Measurements from ENCODE around the gene SCAPER. TPM values are rescaled to one million over a fixed set of nuclear protein-coding genes. Genes with fewer than 3 reads are reported as not detected.
A peak's percentile ranks its signal among the peaks of the same experiment; 100 is the strongest.

The SCAPER gene
- total RNA-seq (2014; rRNA removed; shearing (Covaris generic)): 10.4 and 11.8 TPM in 2 replicates
- 22.3 and 23.5 TPM in 2 replicates for total RNA-seq (2022)
- Bru-seq, nascent RNA: percentile 62 among the genes with signal in this experiment
- percentile 54 among the genes with signal in this experiment for BruChase-seq, experiment 1, labeled RNA remaining after a 6-hour chase
- BruChase-seq, experiment 2, labeled RNA remaining after a 2-hour chase: percentile 51 among the genes with signal in this experiment
- long read RNA-seq, full-length matches to known transcripts: 3 of 18 reads
- long read RNA-seq, partial matches to known transcripts: 5 of 18 reads
- long read RNA-seq, other reads (novel, unspliced or antisense): 10 of 18 reads

- peak; percentile 93 for DNase-seq (ENCODE audit: low spot score)
- Histone ChIP-seq H3K9me2 (ENCODE audit: insufficient read depth, low read length) (no peaks in the 10 kb centered on the region), H3K9me3 (ENCODE audit: low read length) (no peaks in the 10 kb centered on the region), H3K4me3 (ENCODE audit: low read depth, low read length, poor library complexity, severe bottlenecking) (peak within 1 kb of the TSS; percentile 85), H3K27ac (ENCODE audit: low read depth, low read length, poor library complexity, severe bottlenecking) (peak within 1 kb of the TSS; percentile 21), H3K4me2 (ENCODE audit: low read length) (peak within 1 kb of the TSS; percentile 94), H2AFZ (ENCODE audit: low read length) (peak within 1 kb of the TSS; percentile 99), H3K36me3 (ENCODE audit: insufficient read depth, low read length) (no peaks in the 10 kb centered on the region), H3K4me1 (ENCODE audit: insufficient read depth, low read length, poor library complexity, severe bottlenecking) (peaks cover 21% of the 10 kb centered on the region), H4K20me1 (ENCODE audit: insufficient read depth, low read length) (no peaks in the 10 kb centered on the region), H3K79me2 (ENCODE audit: insufficient read depth, low read depth, low read length) (no peaks in the 10 kb centered on the region)
- BruUV-seq (replicated peaks): no TSS peak
- TF ChIP-seq EZH2phosphoT487 (IDR thresholded peaks at IDR 0.05; ENCODE audit: borderline replicate concordance, low read depth, low read length): no peak
- TF ChIP-seq, protein P1, sequence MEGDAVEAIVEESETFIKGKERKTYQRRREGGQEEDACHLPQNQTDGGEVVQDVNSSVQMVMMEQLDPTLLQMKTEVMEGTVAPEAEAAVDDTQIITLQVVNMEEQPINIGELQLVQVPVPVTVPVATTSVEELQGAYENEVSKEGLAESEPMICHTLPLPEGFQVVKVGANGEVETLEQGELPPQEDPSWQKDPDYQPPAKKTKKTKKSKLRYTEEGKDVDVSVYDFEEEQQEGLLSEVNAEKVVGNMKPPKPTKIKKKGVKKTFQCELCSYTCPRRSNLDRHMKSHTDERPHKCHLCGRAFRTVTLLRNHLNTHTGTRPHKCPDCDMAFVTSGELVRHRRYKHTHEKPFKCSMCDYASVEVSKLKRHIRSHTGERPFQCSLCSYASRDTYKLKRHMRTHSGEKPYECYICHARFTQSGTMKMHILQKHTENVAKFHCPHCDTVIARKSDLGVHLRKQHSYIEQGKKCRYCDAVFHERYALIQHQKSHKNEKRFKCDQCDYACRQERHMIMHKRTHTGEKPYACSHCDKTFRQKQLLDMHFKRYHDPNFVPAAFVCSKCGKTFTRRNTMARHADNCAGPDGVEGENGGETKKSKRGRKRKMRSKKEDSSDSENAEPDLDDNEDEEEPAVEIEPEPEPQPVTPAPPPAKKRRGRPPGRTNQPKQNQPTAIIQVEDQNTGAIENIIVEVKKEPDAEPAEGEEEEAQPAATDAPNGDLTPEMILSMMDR (conservative IDR thresholded peaks at IDR 0.05; ENCODE audit: low read length): 0 out of 2 replicates have a peak, but pooled peaks have one; percentile 9
- ChIA-PET POLR2A (interaction anchor here (0.6 to 1.2 kb wide), 5 partner anchors 10 to 90 kb away, joined by 3 to 4 read pairs (median 3); partner anchors contain the start of genes PSTPIP1 and RCN2), CTCF (ENCODE audit: unreplicated experiment) (interaction anchor here (0.6 kb wide), 1 partner anchor 527 kb away, joined by 3 read pairs; no protein-coding TSS in a partner anchor)
- intact Hi-C loops (cut with micrococcal nuclease; ENCODE audit: unreplicated experiment): loop anchor here (2.0 to 10.0 kb wide), 2 partner anchors 26 to 100 kb away; partner anchors contain the start of gene RCN2
Observed at GRCh38 chr15:76905013-76905839, at the start of gene SCAPER. SCAPER (minus strand) TSS chr15:76905340; CDS start chr15:76883817, 21,523 bp downstream.

DNA sequence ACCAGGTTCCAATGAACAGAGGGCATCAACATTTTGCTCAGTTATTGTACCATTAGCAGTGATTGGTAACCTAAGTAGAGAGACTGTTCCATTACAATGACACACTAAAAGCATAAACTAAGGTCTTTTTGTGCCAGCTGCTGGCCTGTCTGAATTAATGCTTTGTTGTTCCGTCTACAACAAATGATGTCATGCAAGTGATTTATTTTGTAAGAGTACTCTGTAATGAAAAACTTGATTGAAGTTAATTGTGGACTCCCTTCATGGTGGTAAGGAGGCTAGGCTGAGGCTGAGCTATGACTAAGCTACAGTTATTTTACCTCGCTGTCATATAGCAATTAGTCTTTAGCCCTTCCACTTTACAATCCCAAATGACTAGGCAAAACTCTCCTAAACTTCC, 49.6 kb upstream of the SCAPER start:
- BruUV-seq (replicated peaks): no TSS peak
- ChIA-PET CTCF (ENCODE audit: unreplicated experiment) (no interaction called here), POLR2A (interaction anchor here (0.6 to 1.4 kb wide), 3 partner anchors 8 to 557 kb away, joined by 3 to 6 read pairs (median 3); no protein-coding TSS in a partner anchor)
- H3K4me1 ChIP-seq (ENCODE audit: insufficient read depth, low read length, poor library complexity, severe bottlenecking): no peaks in the 10 kb centered on the region
- no peaks in the 10 kb centered on the region for H4K20me1 ChIP-seq (ENCODE audit: insufficient read depth, low read length)
- DNase-seq (ENCODE audit: low spot score): no peak
- H2AFZ ChIP-seq (ENCODE audit: low read length): no peak overlapping the region
- intact Hi-C loops (cut with micrococcal nuclease; ENCODE audit: unreplicated experiment): no loop called here
- TF ChIP-seq, protein P1 (conservative IDR thresholded peaks at IDR 0.05; ENCODE audit: low read length): no peak
- TF ChIP-seq EZH2phosphoT487 (IDR thresholded peaks at IDR 0.05; ENCODE audit: borderline replicate concordance, low read depth, low read length): no peak
- H3K9me3 ChIP-seq (ENCODE audit: low read length): no peaks in the 10 kb centered on the region
- H3K79me2 ChIP-seq (ENCODE audit: insufficient read depth, low read depth, low read length): no peaks in the 10 kb centered on the region
- peaks cover 9% of the 10 kb centered on the region for H3K36me3 ChIP-seq (ENCODE audit: insufficient read depth, low read length)
- no peak overlapping the region for H3K27ac ChIP-seq (ENCODE audit: low read depth, low read length, poor library complexity, severe bottlenecking)
- H3K9me2 ChIP-seq (ENCODE audit: insufficient read depth, low read length): no peaks in the 10 kb centered on the region
- H3K4me3 ChIP-seq (ENCODE audit: low read depth, low read length, poor library complexity, severe bottlenecking): no peak overlapping the region
- H3K4me2 ChIP-seq (ENCODE audit: low read length): no peak overlapping the region

All from OCI-LY7 (cell line).